GM21723 (cell line): ENCODE results near the gene CTNNA3.

Experiments used
- ATAC-seq: cut with Tn5 transposase; IDR thresholded peaks from one replicate; pipeline ENCODE4 v1.9.1; 2021; ENCODE audit warnings: mild to moderate bottlenecking, moderate library complexity; ENCODE audit not compliant: unreplicated experiment

The CTNNA3 gene

DNA sequence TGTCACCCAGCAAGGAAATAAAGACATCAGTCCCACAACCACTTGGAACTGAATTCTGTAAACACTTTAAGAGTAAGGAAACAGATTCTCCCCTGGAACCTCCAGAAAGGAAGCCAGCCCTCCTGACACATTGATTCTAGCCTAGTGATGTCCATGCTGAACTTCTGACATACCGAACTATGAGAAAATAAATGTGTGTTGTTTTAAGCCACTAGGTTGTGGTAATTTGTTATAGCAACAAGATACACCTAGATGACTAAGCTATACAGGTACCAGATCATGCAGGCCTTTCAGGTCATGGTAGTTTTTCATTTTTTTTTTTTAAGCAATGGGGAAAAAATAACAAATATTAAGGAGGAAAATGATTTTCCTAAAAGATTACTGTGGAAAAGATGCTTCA lies 807.8 kb downstream of the CTNNA3 start:
- no peak for ATAC-seq

DNA sequence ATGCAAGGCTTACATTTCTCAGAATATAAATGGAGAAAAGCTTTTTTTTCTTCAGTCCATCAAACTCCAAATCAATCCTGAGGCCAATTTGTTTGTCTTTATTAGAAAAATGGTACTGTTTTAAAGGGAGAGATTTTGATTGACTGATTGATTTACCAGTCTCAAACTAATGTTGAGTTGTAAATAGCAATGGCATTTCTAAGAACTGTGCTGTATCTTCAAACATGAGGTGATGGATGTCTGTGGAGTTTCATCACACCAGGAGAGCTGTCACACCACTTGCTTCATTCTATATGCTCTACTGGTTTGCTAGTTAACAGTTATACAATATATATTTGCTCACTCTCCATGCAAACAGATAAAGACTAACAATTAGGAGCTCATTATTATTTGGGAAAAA lies 809.1 kb downstream of the CTNNA3 start:
- ATAC-seq: no peak

- ATAC-seq: no peak
Observed at GRCh38 chr10:66882271-66882670, 813.7 kb downstream of the CTNNA3 start.

DNA sequence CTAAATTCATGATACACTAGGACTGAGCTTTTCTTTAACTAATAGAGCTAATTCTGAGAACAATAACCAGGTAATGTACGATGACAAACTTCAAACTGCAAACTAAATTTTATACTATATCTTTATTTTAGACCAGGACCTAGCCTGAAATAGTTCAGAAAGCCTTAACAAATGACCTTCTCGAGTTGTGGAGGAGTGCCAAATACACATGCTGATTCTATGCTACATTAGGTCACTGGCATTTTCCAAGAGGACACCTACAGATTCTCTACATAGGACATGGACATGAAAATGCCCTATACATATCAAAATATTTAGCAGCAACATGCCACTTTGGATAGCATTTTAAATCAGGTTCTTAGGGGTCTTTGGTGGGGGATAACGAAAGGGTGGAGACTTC lies 814.2 kb downstream of the CTNNA3 start:
- ATAC-seq: no peak

DNA sequence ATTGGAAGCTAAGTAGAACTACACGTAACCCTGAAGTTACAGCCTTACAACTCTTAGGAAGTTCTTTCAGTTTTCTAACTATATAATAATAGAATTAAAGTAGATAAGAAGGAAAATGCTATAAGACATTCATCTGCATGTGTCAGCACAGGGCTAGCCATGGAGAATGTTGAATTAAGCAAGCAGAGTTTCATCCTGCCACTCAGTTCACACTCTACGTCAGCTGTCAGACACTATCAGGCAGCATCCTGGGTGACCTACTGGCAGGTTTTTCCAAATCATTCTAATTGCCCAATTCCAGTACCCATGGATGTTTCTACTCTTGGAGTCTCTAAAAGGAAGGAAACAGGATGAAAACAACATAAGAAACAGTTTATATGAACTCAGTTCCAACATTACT lies 815.2 kb downstream of the CTNNA3 start:
- ATAC-seq: no peak

GRCh38 chr10:66880292-66880691 lies 815.7 kb downstream of the CTNNA3 start:
- no peak for ATAC-seq

- ATAC-seq: no peak
Observed at GRCh38 chr10:66877361-66877760, 818.6 kb downstream of the CTNNA3 start.

GRCh38 chr10:66869635-66870034 lies 826.4 kb downstream of the CTNNA3 start:
- no peak for ATAC-seq

DNA sequence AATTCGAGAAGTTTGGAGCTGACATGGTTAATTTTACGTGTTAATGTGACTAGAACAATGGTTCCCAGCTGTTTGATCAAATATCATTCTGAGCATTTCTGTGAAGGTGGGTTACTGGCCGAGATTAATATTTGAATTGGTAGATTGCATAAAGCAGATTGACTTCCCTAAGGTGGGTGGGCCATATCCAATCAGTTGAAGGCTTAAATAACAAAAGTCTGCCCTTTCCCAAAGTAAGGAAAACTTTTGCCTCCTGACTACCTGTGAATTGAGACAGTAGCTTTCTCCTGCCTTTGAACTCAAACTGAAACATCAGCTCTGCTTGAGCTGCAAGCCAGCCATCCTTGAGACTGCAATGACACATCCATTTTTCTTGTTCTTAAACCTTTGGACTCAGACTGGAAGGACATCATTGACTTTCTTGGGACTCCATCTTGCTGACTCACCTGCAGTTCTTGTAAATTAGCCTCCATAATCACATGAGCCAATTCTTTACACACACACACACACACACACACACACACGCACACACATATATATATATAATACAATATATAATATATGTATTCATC lies 833.2 kb downstream of the CTNNA3 start:
- no peak for ATAC-seq

GRCh38 chr10:66860376-66860945 lies 835.5 kb downstream of the CTNNA3 start:
- no peak for ATAC-seq

GRCh38 chr10:66852811-66853210 lies 843.2 kb downstream of the CTNNA3 start:
- no peak for ATAC-seq

- ATAC-seq: no peak
Observed at GRCh38 chr10:66848856-66849255, 847.1 kb downstream of the CTNNA3 start.

GRCh38 chr10:66844176-66844942 lies 851.6 kb downstream of the CTNNA3 start:
- ATAC-seq: no peak

DNA sequence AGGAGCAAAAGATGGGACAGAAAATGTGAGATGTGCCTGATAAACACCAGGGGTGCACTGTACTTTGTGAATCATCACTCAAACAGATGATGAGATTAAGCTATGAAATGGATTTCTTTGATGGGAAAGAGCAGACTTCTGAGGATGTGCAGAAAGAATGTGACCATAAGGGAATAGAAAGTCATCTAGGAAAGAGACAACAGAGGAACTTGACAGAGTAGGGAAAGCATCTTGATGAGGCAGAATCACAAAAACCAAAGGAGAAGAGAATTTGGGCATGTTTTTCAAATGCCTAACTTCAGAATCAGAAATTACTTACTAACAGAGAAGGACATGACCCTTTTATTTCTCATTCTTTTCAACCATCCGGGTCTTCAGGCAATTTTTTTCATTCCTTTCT lies 852.6 kb downstream of the CTNNA3 start:
- no peak for ATAC-seq

DNA sequence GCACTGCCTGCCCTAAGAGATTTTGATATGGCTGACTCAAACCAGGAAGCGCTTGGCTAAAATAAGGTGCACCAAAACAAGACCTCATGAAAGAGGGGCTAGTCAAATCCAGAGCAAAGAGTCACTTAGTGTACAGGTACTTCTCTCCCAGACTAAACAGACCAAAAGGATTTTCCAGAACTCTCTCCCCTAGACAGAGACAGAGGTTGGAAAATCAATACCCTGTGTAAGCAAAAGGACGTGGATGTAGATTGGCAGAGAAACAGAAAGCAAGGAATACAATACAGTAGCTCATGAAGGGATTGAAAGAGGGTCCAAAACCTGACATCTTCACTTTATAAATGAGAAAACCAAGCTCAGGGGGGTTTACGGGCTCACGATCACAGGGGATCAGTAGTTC lies 853.1 kb downstream of the CTNNA3 start:
- no peak for ATAC-seq

DNA sequence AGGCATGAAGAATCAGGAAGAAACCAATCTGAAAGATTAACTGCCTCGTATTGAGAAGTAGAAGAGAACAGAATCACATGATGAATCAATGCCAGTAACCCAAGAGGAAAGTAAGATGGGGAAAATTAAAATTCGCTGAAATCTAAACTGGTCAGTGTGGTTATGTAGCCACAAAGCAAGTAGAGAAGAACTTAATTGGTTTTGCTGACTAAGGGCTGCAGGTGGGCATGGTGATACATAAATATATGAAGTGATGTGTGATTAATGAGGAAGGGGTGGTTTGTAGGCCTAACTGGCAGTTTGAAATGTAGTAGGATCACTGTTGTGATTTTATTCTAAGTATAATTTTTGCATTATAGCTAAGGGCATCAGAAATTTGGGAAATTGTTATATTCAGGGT lies 853.6 kb downstream of the CTNNA3 start:
- ATAC-seq: no peak

- no peak for ATAC-seq
Observed at GRCh38 chr10:66838656-66839055, 857.3 kb downstream of the CTNNA3 start.

DNA sequence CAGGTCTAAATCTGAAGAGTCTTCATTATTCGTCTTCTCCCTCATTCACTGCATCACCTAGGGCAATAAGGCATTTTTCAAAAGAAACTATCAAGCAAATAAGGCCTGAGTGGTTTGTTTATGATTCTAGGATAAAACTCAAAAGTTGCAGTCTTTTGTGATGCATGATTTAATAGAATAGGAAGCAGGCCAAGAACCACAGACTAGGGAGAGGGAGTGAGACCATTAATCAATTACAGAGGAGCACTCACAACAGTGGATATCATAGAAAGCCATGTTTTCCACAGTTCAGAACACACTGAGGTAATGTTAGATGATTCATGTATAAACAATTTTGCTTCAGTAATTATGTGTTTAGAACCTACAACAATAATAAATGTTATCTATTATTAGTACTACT lies 858.0 kb downstream of the CTNNA3 start:
- no peak for ATAC-seq

GRCh38 chr10:66837335-66837734 lies 858.7 kb downstream of the CTNNA3 start:
- no peak for ATAC-seq

DNA sequence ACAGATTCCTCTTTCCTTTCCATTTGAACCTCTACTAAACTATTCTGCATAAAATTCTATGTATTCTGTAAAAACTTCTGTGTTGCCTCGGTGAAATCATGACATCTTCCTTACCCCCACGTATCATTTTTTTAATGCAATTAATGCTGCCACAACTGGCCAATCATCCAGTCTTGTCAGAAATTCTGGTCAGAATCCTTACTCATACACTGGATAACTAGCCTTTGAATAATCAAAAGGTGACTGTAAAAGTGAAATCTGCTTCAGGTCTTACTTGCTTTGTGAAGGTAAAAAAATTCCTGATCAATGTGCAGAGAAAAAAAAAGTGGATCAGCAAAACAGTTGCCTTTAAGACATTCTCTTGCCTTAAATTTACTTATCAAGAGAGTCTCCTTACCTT lies 859.2 kb downstream of the CTNNA3 start:
- no peak for ATAC-seq

DNA sequence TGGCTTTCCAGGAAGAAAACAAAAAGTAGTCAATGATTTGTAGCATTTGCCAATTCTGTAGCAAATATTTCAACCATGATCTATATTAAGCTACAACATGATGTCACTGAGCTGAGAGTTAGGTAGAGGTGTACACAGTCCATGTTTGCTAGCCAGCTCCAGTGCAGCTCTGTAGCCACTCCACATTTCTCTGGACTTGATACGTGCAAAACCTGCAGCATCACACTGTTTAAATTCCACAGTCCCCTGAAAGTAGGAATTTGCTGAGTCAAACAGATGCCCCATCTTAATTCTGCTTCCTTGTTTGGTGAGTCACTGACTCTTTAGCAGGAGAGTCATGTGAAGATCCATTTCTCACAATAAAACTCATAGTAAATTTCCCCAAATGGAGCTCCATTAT lies 859.9 kb downstream of the CTNNA3 start:
- ATAC-seq: no peak

DNA sequence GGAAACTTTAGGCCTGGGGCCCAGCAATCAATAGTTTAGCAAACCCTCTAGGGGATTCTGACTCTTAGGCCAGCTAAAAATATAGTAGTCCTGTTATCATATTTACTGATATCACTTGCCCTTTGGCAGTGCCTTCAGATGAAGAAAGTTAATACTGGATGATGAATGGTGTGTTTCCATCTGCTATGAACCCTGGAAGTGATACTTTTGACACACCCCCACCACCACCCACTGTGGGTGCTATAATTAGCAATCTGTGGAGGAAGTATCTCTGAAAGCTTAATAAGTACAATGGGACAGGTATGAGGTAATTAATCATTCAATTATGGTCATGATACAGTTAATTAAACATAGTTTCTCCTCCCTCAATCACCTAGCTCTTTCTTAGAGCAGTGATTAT lies 860.6 kb downstream of the CTNNA3 start:
- no peak for ATAC-seq

DNA sequence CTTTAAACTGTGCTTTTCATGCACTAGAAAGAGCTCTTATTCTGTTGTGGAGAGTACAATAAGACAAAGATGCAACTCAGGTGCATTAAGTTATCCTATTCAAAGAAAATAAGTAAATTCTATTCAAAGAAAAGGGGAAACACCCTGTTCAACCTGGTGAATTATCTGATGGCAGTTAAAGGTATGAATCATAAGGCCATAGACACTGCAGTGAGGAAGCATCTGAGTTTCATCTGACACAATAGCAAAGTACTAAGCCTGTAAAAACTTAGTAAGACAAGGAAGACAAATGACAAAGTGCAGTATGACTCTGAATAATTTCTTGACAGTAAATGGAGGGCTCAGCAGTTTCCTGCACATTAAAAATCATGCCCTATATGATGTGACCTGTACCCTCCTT lies 861.2 kb downstream of the CTNNA3 start:
- ATAC-seq: no peak
